Measurements from ENCODE around the gene SERPINB8. TPM values are rescaled to one million over a fixed set of nuclear protein-coding genes. Genes with fewer than 3 reads are reported as not detected.

Gene SERPINB8
- total and polyA plus RNA-seq, 2 donors (not counting 1 experiment from before 2014, with no cell fraction given), result 14.4 to 22.1 TPM

DNA sequence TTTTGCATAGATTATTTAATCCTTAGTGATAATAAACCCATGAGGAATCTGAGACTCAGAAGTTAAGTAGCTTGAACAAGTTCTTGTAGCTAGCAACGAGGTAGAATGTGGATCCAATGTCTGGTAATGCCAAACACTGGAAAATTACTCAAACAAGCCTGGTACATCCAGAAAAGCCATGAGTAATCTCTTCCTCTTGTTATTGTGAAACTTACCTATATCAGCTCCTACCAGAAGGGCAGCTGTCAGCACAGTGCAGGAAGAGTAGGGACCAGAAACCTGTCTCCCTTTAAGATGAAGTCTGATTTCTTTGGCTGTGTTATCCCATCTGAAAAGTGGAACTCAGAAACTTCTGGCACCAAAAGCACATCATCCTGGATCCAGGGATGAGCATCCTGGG is 7.7 kb upstream of the SERPINB8 start:
- CTCF ChIA-PET, result interaction anchor here (0.6 to 4.4 kb wide), 7 partner anchors 8 to 444 kb away, joined by 3 to 50 read pairs (median 5); no protein-coding TSS in a partner anchor
- H3K9me3 ChIP-seq (ENCODE audit: control extremely low read depth in 1 of 3, control insufficient read depth in 2 of 3, insufficient read depth in 1 of 3, low read length in 2 of 3), result no peaks in the 10 kb centered on the region
- H2AFZ ChIP-seq (ENCODE audit: insufficient read depth, low read depth, low read length, poor library complexity, severe bottlenecking), result no peak overlapping the region
- intact Hi-C loops (cut with micrococcal nuclease), result no loop called here
- H3K27me3 ChIP-seq (replicated peaks in 1 of 4; ENCODE audit: control extremely low read depth in 1 of 4, control insufficient read depth in 3 of 4, insufficient read depth in 4 of 4, low read length in 3 of 4), result no peaks in the 10 kb centered on the region
- no peak overlapping the region for H3K4me3 ChIP-seq (ENCODE audit: control extremely low read depth in 1 of 5, extremely low read depth in 1 of 5, insufficient read depth in 1 of 5, low read depth in 2 of 5, low read length in 4 of 5)
- Mint-ChIP-seq H3K9me3 (ENCODE audit: insufficient read depth) (no peaks in the 10 kb centered on the region), H3K27ac (no peak overlapping the region), H3K27me3 (peaks cover 4% of the 10 kb centered on the region), H3K4me1 (no peaks in the 10 kb centered on the region), H3K4me3 (no peak overlapping the region)
- no peaks in the 10 kb centered on the region for H3K4me1 ChIP-seq (ENCODE audit: control insufficient read depth in 2 of 2, insufficient read depth in 2 of 2, low read length in 2 of 2)
- no peaks in the 10 kb centered on the region for H4K20me1 ChIP-seq (ENCODE audit: control insufficient read depth, insufficient read depth, low read length, poor library complexity, severe bottlenecking)
- no peaks in the 10 kb centered on the region for H3K36me3 ChIP-seq (replicated peaks in 1 of 2; ENCODE audit: control extremely low read depth in 1 of 2, control insufficient read depth in 1 of 2, extremely low read depth in 1 of 2, insufficient read depth in 2 of 2, low read length in 1 of 2)
- no peak overlapping the region for H3K27ac ChIP-seq (ENCODE audit: low read length in 2 of 2)
- TF ChIP-seq EZH2 (IDR thresholded peaks at IDR 0.05; ENCODE audit: borderline replicate concordance, insufficient read depth, low read depth, low read length, poor library complexity, severe bottlenecking) (no peak), CTCF (IDR thresholded peaks at IDR 0.05) (no peak)
- POLR2A ChIA-PET, result no interaction called here
- H3K79me2 ChIP-seq (ENCODE audit: control insufficient read depth, insufficient read depth, low read length), result no peaks in the 10 kb centered on the region
- no CpG with 5 or more reads among the region's 1 CpG for WGBS (ENCODE audit: insufficient coverage)
- DNase-seq, result no peak
- no peak overlapping the region for H3K4me2 ChIP-seq (replicated peaks; ENCODE audit: low read depth, low read length, poor library complexity, severe bottlenecking)
- ATAC-seq (ENCODE audit: low read depth), result no peak
- H3K9ac ChIP-seq (ENCODE audit: low read length), result no peak overlapping the region

- WGBS (ENCODE audit: insufficient coverage), result 91% methylated on average over 1 of the region's 1 CpG
- TF ChIP-seq CTCF (IDR thresholded peaks at IDR 0.05), result peak; percentile 89
- TF ChIP-seq EZH2 (IDR thresholded peaks at IDR 0.05; ENCODE audit: borderline replicate concordance, insufficient read depth, low read depth, low read length, poor library complexity, severe bottlenecking), result no peak
Observed at GRCh38 chr18:63963615-63964256, 6.1 kb upstream of the SERPINB8 start.

More at GRCh38 chr18:63963615-63964256, 6.1 kb upstream of the SERPINB8 start:
- no peak overlapping the region for H3K27ac Mint-ChIP-seq
- Histone ChIP-seq H3K27me3 (replicated peaks in 1 of 4; ENCODE audit: control extremely low read depth in 1 of 4, control insufficient read depth in 3 of 4, insufficient read depth in 4 of 4, low read length in 3 of 4) (no peaks in the 10 kb centered on the region), H3K4me2 (replicated peaks; ENCODE audit: low read depth, low read length, poor library complexity, severe bottlenecking) (no peak overlapping the region), H3K79me2 (ENCODE audit: control insufficient read depth, insufficient read depth, low read length) (peaks cover 1% of the 10 kb centered on the region), H3K27ac (ENCODE audit: low read length in 2 of 2) (no peak overlapping the region), H3K9ac (ENCODE audit: low read length) (no peak overlapping the region), H3K4me3 (ENCODE audit: control extremely low read depth in 1 of 5, extremely low read depth in 1 of 5, insufficient read depth in 1 of 5, low read depth in 2 of 5, low read length in 4 of 5) (no peak overlapping the region), H3K4me1 (ENCODE audit: control insufficient read depth in 2 of 2, insufficient read depth in 2 of 2, low read length in 2 of 2) (no peaks in the 10 kb centered on the region), H3K36me3 (replicated peaks in 1 of 2; ENCODE audit: control extremely low read depth in 1 of 2, control insufficient read depth in 1 of 2, extremely low read depth in 1 of 2, insufficient read depth in 2 of 2, low read length in 1 of 2) (no peaks in the 10 kb centered on the region), H2AFZ (ENCODE audit: insufficient read depth, low read depth, low read length, poor library complexity, severe bottlenecking) (no peak overlapping the region), H4K20me1 (ENCODE audit: control insufficient read depth, insufficient read depth, low read length, poor library complexity, severe bottlenecking) (no peaks in the 10 kb centered on the region), H3K9me3 (ENCODE audit: control extremely low read depth in 1 of 3, control insufficient read depth in 2 of 3, insufficient read depth in 1 of 3, low read length in 2 of 3) (no peaks in the 10 kb centered on the region)
- H3K4me3 Mint-ChIP-seq, result no peak overlapping the region
- H3K9me3 Mint-ChIP-seq (ENCODE audit: insufficient read depth), result no peaks in the 10 kb centered on the region
- intact Hi-C loops (cut with micrococcal nuclease), result loop anchor here (1.0 kb wide), 3 partner anchors 12 to 31 kb away; no protein-coding TSS in a partner anchor
- ChIA-PET POLR2A (no interaction called here), CTCF (interaction anchor here (0.7 to 4.4 kb wide), 18 partner anchors 10 to 1542 kb away, joined by 3 to 50 read pairs (median 6); partner anchors contain the start of genes HMSD and PHLPP1)
- peak; percentile 63 for ATAC-seq (ENCODE audit: low read depth)
- H3K4me1 Mint-ChIP-seq, result no peaks in the 10 kb centered on the region
- peaks cover 4% of the 10 kb centered on the region for H3K27me3 Mint-ChIP-seq
- peak; percentile 72 for DNase-seq
